Measurements from ENCODE around the gene CCDC90B. TPM values are rescaled to one million over a fixed set of nuclear protein-coding genes. Genes with fewer than 3 reads are reported as not detected.

CCDC90B gene
- total RNA-seq, 1 donor from 2014 or later = 8.2 TPM

DNA sequence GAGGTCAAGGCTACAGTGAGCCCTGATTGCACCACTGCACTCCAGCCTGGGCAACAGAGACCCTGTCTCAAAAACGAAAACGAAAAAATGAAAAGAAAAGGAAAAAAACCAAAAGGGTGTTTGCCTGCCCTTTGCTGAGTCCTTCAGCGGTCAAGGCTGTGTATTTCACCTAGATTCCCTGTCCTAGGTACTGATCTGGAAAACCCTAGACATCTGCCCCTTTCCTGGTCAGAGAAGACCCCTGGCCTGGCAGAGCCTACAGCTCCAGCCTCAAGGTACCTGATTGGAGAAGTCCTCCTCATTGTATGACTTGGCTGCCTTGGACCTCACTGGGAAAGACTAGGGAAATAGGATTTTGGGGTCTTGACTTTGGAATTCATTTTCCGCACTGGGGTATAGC is 8.0 kb upstream of the CCDC90B start:
- DNase-seq (ENCODE audit: low spot score in 2 of 2) = no peak
- H3K27ac ChIP-seq = no peak overlapping the region
- H3K4me1 ChIP-seq = no peaks in the 10 kb centered on the region
- intact Hi-C loops (cut with DNase I) = loop anchor here (10.0 kb wide), 1 partner anchor 521 kb away; no protein-coding TSS in a partner anchor
- no peak overlapping the region for H3K4me3 ChIP-seq
- H3K36me3 ChIP-seq = no peaks in the 10 kb centered on the region
- H3K27me3 ChIP-seq = no peaks in the 10 kb centered on the region
- no peaks in the 10 kb centered on the region for H3K9me3 ChIP-seq
- no peak for TF ChIP-seq CTCF (IDR thresholded peaks at IDR 0.05)

DNA sequence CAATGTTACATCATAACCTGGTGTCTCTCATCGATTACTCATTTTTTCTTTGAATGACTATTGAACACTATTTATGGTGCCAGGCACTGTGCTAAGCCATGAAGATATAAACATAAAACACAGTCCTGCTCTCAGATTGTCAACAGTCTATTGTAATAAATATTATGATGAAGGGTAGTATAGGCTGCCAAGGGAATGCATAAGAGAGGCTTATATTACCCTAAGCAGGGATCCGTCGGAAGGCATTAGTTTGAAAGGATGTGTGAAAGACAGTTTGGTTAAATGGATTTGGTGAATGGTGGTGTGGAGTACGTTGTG is 7.2 kb upstream of the CCDC90B start:
- H3K4me1 ChIP-seq = no peaks in the 10 kb centered on the region
- no peaks in the 10 kb centered on the region for H3K36me3 ChIP-seq
- no peak overlapping the region for H3K27ac ChIP-seq
- H3K27me3 ChIP-seq = no peaks in the 10 kb centered on the region
- H3K4me3 ChIP-seq = no peak overlapping the region
- TF ChIP-seq CTCF (IDR thresholded peaks at IDR 0.05) = no peak
- DNase-seq (ENCODE audit: low spot score in 2 of 2) = no peak
- intact Hi-C loops (cut with DNase I) = loop anchor here (10.0 kb wide), 1 partner anchor 521 kb away; no protein-coding TSS in a partner anchor
- no peaks in the 10 kb centered on the region for H3K9me3 ChIP-seq

DNA sequence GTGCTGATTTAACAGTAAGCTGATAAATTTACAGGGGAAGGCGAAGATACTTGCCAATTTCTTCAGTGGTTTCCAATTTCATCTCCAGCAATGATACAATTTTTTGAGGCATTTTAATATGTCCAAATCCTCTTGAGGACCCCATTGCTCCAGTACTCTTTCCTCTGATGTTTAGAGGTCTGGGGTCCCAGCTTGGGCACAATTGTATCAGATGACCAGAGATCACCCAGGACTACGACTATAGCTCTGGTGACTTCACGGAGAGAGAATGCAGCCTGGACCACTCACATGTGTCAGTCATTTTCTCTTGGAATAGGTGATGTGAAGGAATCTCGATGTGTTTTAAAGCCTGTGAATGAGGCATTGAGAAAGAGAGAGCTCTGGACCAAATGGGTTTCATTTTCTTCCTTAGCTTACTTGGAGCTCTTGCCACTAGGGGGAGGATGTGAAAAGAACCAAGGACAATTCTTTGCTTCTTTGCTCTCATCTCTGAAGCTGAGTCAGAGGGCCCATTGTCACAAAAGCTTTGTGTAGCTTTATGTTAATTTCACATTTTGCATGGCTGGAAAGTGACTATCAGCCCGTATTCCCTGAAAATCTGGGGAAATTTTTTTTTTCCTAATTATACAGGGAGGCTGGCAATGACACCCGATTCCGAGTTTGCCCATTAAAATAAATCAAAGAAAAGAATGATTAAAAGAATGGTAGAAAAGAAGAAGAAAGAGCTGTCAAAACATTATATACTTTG is 6.7 kb upstream of the CCDC90B start:
- TF ChIP-seq CTCF (IDR thresholded peaks at IDR 0.05) = peak in 2 of 3 experiments; percentile 46 to 55
- Histone ChIP-seq H3K4me3 (no peak overlapping the region), H3K36me3 (no peaks in the 10 kb centered on the region), H3K27ac (no peak overlapping the region), H3K4me1 (no peaks in the 10 kb centered on the region), H3K27me3 (no peaks in the 10 kb centered on the region), H3K9me3 (no peaks in the 10 kb centered on the region)
- intact Hi-C loops (cut with DNase I) = loop anchor here (10.0 kb wide), 1 partner anchor 522 kb away; no protein-coding TSS in a partner anchor
- DNase-seq (ENCODE audit: low spot score in 2 of 2) = no peak

- H3K9me3 ChIP-seq = no peaks in the 10 kb centered on the region
- no peak overlapping the region for H3K27ac ChIP-seq
- H3K4me1 ChIP-seq = peaks cover 0 to 11% of the 10 kb centered on the region in 2 donors
- no peaks in the 10 kb centered on the region for H3K36me3 ChIP-seq
- H3K27me3 ChIP-seq = no peaks in the 10 kb centered on the region
- no peak overlapping the region for H3K4me3 ChIP-seq
- no peak for TF ChIP-seq CTCF (IDR thresholded peaks at IDR 0.05)
- intact Hi-C loops (cut with DNase I) = loop anchor here (5.0 kb wide), 2 partner anchors 215 to 555 kb away; partner anchors contain the start of genes FAM181B and RAB30
- no peak for DNase-seq (ENCODE audit: low spot score in 2 of 2)
Measured at GRCh38 chr11:83287631-83288030, 1.5 kb upstream of the CCDC90B start.

DNA sequence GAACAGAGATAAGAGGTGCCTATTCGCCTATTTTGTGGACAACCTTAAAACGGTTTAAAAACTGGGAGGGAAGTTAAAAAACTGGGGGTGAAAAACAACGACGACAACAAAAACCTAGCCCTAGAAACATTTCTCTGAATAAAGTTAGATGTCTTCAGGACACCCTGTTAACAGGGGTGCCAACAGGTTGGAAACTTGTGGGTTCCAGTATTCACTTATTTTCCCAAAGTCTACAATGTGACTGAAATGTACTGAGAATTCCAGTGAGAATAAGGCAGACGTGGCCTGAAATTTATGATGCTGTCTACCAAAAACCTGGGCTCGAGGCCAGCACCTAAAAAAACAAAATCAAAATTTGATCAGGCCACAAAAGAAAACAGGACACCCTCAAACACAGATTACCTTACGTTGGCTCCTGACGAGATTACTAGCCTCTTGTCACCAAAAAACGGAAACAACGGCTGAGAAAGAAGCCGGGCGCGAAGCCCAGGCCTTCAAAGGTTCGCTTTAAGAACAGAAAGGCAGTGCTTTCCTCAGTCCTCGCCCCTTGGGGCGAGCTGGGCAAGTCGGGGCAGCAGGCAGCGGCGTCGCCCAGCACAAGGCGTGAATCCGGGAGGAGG is 906 bp downstream of the CCDC90B start:
- Histone ChIP-seq H3K27ac (peak overlapping the region; percentile 94 to 98), H3K36me3 (no peaks in the 10 kb centered on the region), H3K4me3 (peak overlapping the region; percentile 86 to 87), H3K4me1 (peaks cover 0 to 20% of the 10 kb centered on the region in 2 donors), H3K9me3 (no peaks in the 10 kb centered on the region), H3K27me3 (no peaks in the 10 kb centered on the region)
- TF ChIP-seq CTCF (IDR thresholded peaks at IDR 0.05) = no peak
- DNase-seq (ENCODE audit: low spot score in 2 of 2) = no peak
- intact Hi-C loops (cut with DNase I) = loop anchor here (5.0 kb wide), 2 partner anchors 213 to 553 kb away; partner anchors contain the start of genes FAM181B and RAB30

All from ascending aorta (tissue), 2 donors.